CD4-positive, CD25-positive, alpha-beta regulatory T cell (primary cell): ENCODE data around the gene DENND2A. TPM values are rescaled to one million over a fixed set of nuclear protein-coding genes. Genes with fewer than 3 reads are reported as not detected.

Experiments
- ATAC-seq, 2 donors: fragments of 150-1000 bp; cut with Tn5 transposase; one replicate each; pipeline ENCODE4 v1.10.0; 2021; ENCODE audit warnings: low read depth in 2 of 2, moderate number of reproducible peaks in 2 of 2, moderate library complexity in 1 of 2
- DNase-seq, 3 donors: peaks; one replicate each; pipeline versions ENCODE4 v3.0.0 to v3.0.0-alpha.2; 2012 to 2022; ENCODE audit warnings: mixed read lengths in 1 of 3
- H3K27ac ChIP-seq: one replicate; pipeline ENCODE4 v1.7.0; 2013; ENCODE audit warnings: mild to moderate bottlenecking, low read length; ENCODE audit not compliant: insufficient read depth, poor library complexity, severe bottlenecking
- H3K27me3 ChIP-seq: one replicate; pipeline ENCODE4 v1.7.0; 2013; ENCODE audit warnings: low read length; ENCODE audit not compliant: control insufficient read depth, insufficient read depth
- H3K36me3 ChIP-seq: one replicate; pipeline ENCODE4 v1.7.0; 2013; ENCODE audit warnings: mild to moderate bottlenecking, low read length, moderate library complexity; ENCODE audit not compliant: control insufficient read depth, insufficient read depth
- H3K4me1 ChIP-seq: 2 replicates; pipeline ENCODE4 v1.7.0; 2013; ENCODE audit warnings: mild to moderate bottlenecking, low read length; ENCODE audit not compliant: insufficient read depth, control insufficient read depth, poor library complexity, severe bottlenecking
- H3K4me3 ChIP-seq: one replicate; pipeline ENCODE4 v1.7.0; 2013; ENCODE audit warnings: low read depth, mild to moderate bottlenecking, low read length, moderate library complexity
- H3K9me3 ChIP-seq, 2 experiments: 1 replicate in 1 of 2; 2 replicates in 1 of 2; pipeline ENCODE4 v1.7.0; 2013; ENCODE audit warnings: low read length in 2 of 2, mild to moderate bottlenecking in 1 of 2, moderate library complexity in 1 of 2; ENCODE audit not compliant: control insufficient read depth in 2 of 2
- H3K27ac Mint-ChIP-seq, 3 donors: one replicate each; pipeline ENCODE4 v1.8.0; 2020 to 2022; ENCODE audit warnings: mild to moderate bottlenecking in 3 of 3, mixed read lengths in 3 of 3, moderate library complexity in 2 of 3
- H3K27me3 Mint-ChIP-seq: one replicate; pipeline ENCODE4 v1.8.0; 2022; ENCODE audit warnings: mild to moderate bottlenecking, mixed read lengths
- H3K36me3 Mint-ChIP-seq: one replicate; pipeline ENCODE4 v1.8.0; 2020; ENCODE audit warnings: mixed read lengths
- H3K4me1 Mint-ChIP-seq, 4 donors: one replicate each; pipeline ENCODE4 v1.8.0; 2020 to 2022; ENCODE audit warnings: mixed read lengths in 4 of 4, mild to moderate bottlenecking in 1 of 4
- H3K4me3 Mint-ChIP-seq, 4 donors: one replicate each; pipeline ENCODE4 v1.8.0; 2020 to 2022; ENCODE audit warnings: mild to moderate bottlenecking in 4 of 4, mixed read lengths in 4 of 4, moderate library complexity in 3 of 4
- H3K9me3 Mint-ChIP-seq, 7 donors: one replicate each; pipeline ENCODE4 v1.8.0; 2020 to 2022; ENCODE audit warnings: mixed read lengths in 7 of 7, mild to moderate bottlenecking in 3 of 7, moderate library complexity in 2 of 7
- polyA plus RNA-seq, 4 donors: library from polyadenylated mRNA; unstranded; fragments of 300-500 nt; fragmentation: Illumina TruSeq; gene quantifications; one replicate each; pipeline ENCODE4 v1.2.3, GENCODE V29; 2021
- total RNA-seq: library from RNA; stranded (reverse); gene quantifications from one replicate; pipeline ENCODE4 v1.2.3, GENCODE V29; 2022

The DENND2A gene
- total and polyA plus RNA-seq, 5 donors from 2014 or later: not detected

- Histone ChIP-seq H3K27ac (no peak overlapping the region), H3K4me1 (no peaks in the 10 kb centered on the region), H3K36me3 (no peaks in the 10 kb centered on the region), H3K9me3 (no peaks in the 10 kb centered on the region), H3K27me3 (no peaks in the 10 kb centered on the region), H3K4me3 (no peak overlapping the region)
- H3K36me3 Mint-ChIP-seq: no peaks in the 10 kb centered on the region
- no peak overlapping the region for H3K27ac Mint-ChIP-seq
- H3K4me3 Mint-ChIP-seq: no peak overlapping the region
- peaks cover 0 to 3% (median 0%) of the 10 kb centered on the region in 4 donors for H3K4me1 Mint-ChIP-seq
- H3K9me3 Mint-ChIP-seq: no peaks in the 10 kb centered on the region
- no peaks in the 10 kb centered on the region for H3K27me3 Mint-ChIP-seq
- no peak for DNase-seq
- ATAC-seq: no peak
These were observed 54.1 kb downstream of the DENND2A start for GRCh38 chr7:140586516-140586915.

- Histone ChIP-seq H3K36me3 (no peaks in the 10 kb centered on the region), H3K9me3 (no peaks in the 10 kb centered on the region), H3K27me3 (no peaks in the 10 kb centered on the region), H3K4me1 (no peaks in the 10 kb centered on the region), H3K27ac (no peak overlapping the region), H3K4me3 (no peak overlapping the region)
- H3K27me3 Mint-ChIP-seq: no peaks in the 10 kb centered on the region
- no peak for DNase-seq
- ATAC-seq: no peak
- H3K36me3 Mint-ChIP-seq: no peaks in the 10 kb centered on the region
- no peak overlapping the region for H3K4me3 Mint-ChIP-seq
- H3K4me1 Mint-ChIP-seq: no peaks in the 10 kb centered on the region
- H3K27ac Mint-ChIP-seq: no peak overlapping the region
- H3K9me3 Mint-ChIP-seq: no peaks in the 10 kb centered on the region
These were observed 55.3 kb downstream of the DENND2A start for GRCh38 chr7:140585333-140585732.

GRCh38 chr7:140584195-140584851, 56.3 kb downstream of the DENND2A start:
- H3K36me3 Mint-ChIP-seq: no peaks in the 10 kb centered on the region

GRCh38 chr7:140581411-140581810, 59.2 kb downstream of the DENND2A start:
- H3K9me3 ChIP-seq: no peaks in the 10 kb centered on the region
- Mint-ChIP-seq H3K9me3 (peaks cover 0 to 2% (median 0%) of the 10 kb centered on the region in 7 donors), H3K36me3 (no peaks in the 10 kb centered on the region), H3K4me1 (no peaks in the 10 kb centered on the region), H3K27ac (no peak overlapping the region), H3K4me3 (no peak overlapping the region), H3K27me3 (peaks cover 10% of the 10 kb centered on the region)
- H3K4me1 ChIP-seq: no peaks in the 10 kb centered on the region
- H3K27me3 ChIP-seq: no peaks in the 10 kb centered on the region
- H3K4me3 ChIP-seq: no peak overlapping the region
- ATAC-seq: no peak
- H3K27ac ChIP-seq: no peak overlapping the region
- no peaks in the 10 kb centered on the region for H3K36me3 ChIP-seq
- DNase-seq: no peak

More at GRCh38 chr7:140584195-140584851, 56.3 kb downstream of the DENND2A start:
- Histone ChIP-seq H3K27ac (no peak overlapping the region), H3K4me3 (no peak overlapping the region), H3K4me1 (no peaks in the 10 kb centered on the region), H3K27me3 (no peaks in the 10 kb centered on the region), H3K9me3 (no peaks in the 10 kb centered on the region), H3K36me3 (no peaks in the 10 kb centered on the region)
- Mint-ChIP-seq H3K4me3 (no peak overlapping the region), H3K9me3 (no peaks in the 10 kb centered on the region), H3K27ac (no peak overlapping the region), H3K27me3 (no peaks in the 10 kb centered on the region), H3K4me1 (no peaks in the 10 kb centered on the region)
- no peak for DNase-seq
- ATAC-seq: no peak

- no peaks in the 10 kb centered on the region for H3K36me3 ChIP-seq
- ATAC-seq: no peak
- Mint-ChIP-seq H3K4me1 (no peaks in the 10 kb centered on the region), H3K27me3 (peaks cover 18% of the 10 kb centered on the region), H3K36me3 (no peaks in the 10 kb centered on the region), H3K27ac (no peak overlapping the region), H3K4me3 (no peak overlapping the region), H3K9me3 (peaks cover 0 to 2% (median 0%) of the 10 kb centered on the region in 7 donors)
- no peaks in the 10 kb centered on the region for H3K9me3 ChIP-seq
- H3K27ac ChIP-seq: no peak overlapping the region
- no peaks in the 10 kb centered on the region for H3K27me3 ChIP-seq
- DNase-seq: no peak
- H3K4me1 ChIP-seq: no peaks in the 10 kb centered on the region
- H3K4me3 ChIP-seq: no peak overlapping the region
These were observed 63.0 kb downstream of the DENND2A start for GRCh38 chr7:140577651-140578050.

GRCh38 chr7:140576589-140576988, 64.0 kb downstream of the DENND2A start:
- no peak overlapping the region for H3K4me3 Mint-ChIP-seq
- Histone ChIP-seq H3K27me3 (no peaks in the 10 kb centered on the region), H3K4me3 (no peak overlapping the region), H3K27ac (no peak overlapping the region), H3K9me3 (no peaks in the 10 kb centered on the region), H3K36me3 (no peaks in the 10 kb centered on the region), H3K4me1 (no peaks in the 10 kb centered on the region)
- H3K9me3 Mint-ChIP-seq: peaks cover 0 to 2% (median 0%) of the 10 kb centered on the region in 7 donors
- DNase-seq (no peak), ATAC-seq (no peak)
- no peaks in the 10 kb centered on the region for H3K4me1 Mint-ChIP-seq
- H3K27ac Mint-ChIP-seq: no peak overlapping the region
- no peaks in the 10 kb centered on the region for H3K36me3 Mint-ChIP-seq
- H3K27me3 Mint-ChIP-seq: peaks cover 18% of the 10 kb centered on the region

- Mint-ChIP-seq H3K27me3 (peaks cover 15% of the 10 kb centered on the region), H3K9me3 (no peaks in the 10 kb centered on the region), H3K4me1 (no peaks in the 10 kb centered on the region), H3K4me3 (no peak overlapping the region), H3K27ac (no peak overlapping the region), H3K36me3 (no peaks in the 10 kb centered on the region)
- Histone ChIP-seq H3K4me1 (no peaks in the 10 kb centered on the region), H3K27me3 (no peaks in the 10 kb centered on the region), H3K36me3 (no peaks in the 10 kb centered on the region), H3K9me3 (no peaks in the 10 kb centered on the region), H3K27ac (no peak overlapping the region), H3K4me3 (no peak overlapping the region)
- ATAC-seq: no peak
- DNase-seq: no peak
These were observed 69.0 kb downstream of the DENND2A start for GRCh38 chr7:140571538-140572122.

- Mint-ChIP-seq H3K9me3 (no peaks in the 10 kb centered on the region), H3K27ac (no peak overlapping the region), H3K4me3 (no peak overlapping the region), H3K36me3 (no peaks in the 10 kb centered on the region), H3K4me1 (no peaks in the 10 kb centered on the region), H3K27me3 (peaks cover 6% of the 10 kb centered on the region)
- H3K4me1 ChIP-seq: no peaks in the 10 kb centered on the region
- H3K4me3 ChIP-seq: no peak overlapping the region
- DNase-seq: no peak
- ATAC-seq: no peak
- no peaks in the 10 kb centered on the region for H3K9me3 ChIP-seq
- H3K36me3 ChIP-seq: no peaks in the 10 kb centered on the region
- no peaks in the 10 kb centered on the region for H3K27me3 ChIP-seq
- no peak overlapping the region for H3K27ac ChIP-seq
These were observed 70.5 kb downstream of the DENND2A start for GRCh38 chr7:140570120-140570519.
